HEK293 (cell line): ENCODE measurements around the gene GRAMD1B.

Experiments
- CTCF ChIA-PET: fragments of 350-600 bp; formaldehyde crosslinking; extraction: SDS; loops from one replicate; lab custom pipeline; 2021; ENCODE audit warnings: antibody characterized with exemption; lab: Yijun Ruan, JAX
- POLR2A ChIA-PET: fragments of 300-600 bp; formaldehyde crosslinking; extraction: SDS; loops from one replicate; lab custom pipeline; 2020; ENCODE audit warnings: antibody characterized with exemption, inconsistent platforms; lab: Yijun Ruan, JAX
- H3K27ac ChIP-seq: fragments of 200-500 bp; sonication (Bioruptor generic); 2 replicates; pipeline ENCODE4 v1.5.1; 2014; ENCODE audit warnings: low read depth, low read length, control low read depth, inconsistent platforms; ENCODE audit errors: extremely low read depth
- H3K36me3 ChIP-seq, 2 experiments: fragments of 200-500 bp in 1 of 2; sonication (Bioruptor generic) in 1 of 2; 1 replicate in 1 of 2; 2 replicates in 1 of 2; pipeline ENCODE4 v1.5.1; 2014 to 2017; ENCODE audit warnings: inconsistent platforms in 2 of 2, low read length in 2 of 2; ENCODE audit not compliant: control insufficient read depth in 2 of 2, insufficient read depth in 1 of 2
- H3K4me1 ChIP-seq: fragments of 200-500 bp; sonication (Bioruptor generic); 2 replicates; pipeline ENCODE4 v1.5.1; 2014; ENCODE audit warnings: mild to moderate bottlenecking, low read length, inconsistent platforms; ENCODE audit not compliant: control insufficient read depth, insufficient read depth
- H3K4me3 ChIP-seq: 2 replicates; pipeline ENCODE4 v1.5.1; 2011; ENCODE audit warnings: low read depth, mild to moderate bottlenecking, control low read depth, low read length, moderate library complexity
- H3K9me3 ChIP-seq: fragments of 200-500 bp; sonication (Bioruptor generic); 2 replicates; pipeline ENCODE4 v1.5.1; 2014; ENCODE audit warnings: low read depth, low read length, inconsistent platforms; ENCODE audit not compliant: control insufficient read depth, insufficient read depth
- ZNF114 ChIP-seq: fragments of 450-650 bp; formaldehyde crosslinking; IDR thresholded peaks from 2 replicates; pipeline ENCODE4 v1.5.0; 2017; ENCODE audit warnings: missing biosample characterization, missing genetic modification characterization
- ZNF133 ChIP-seq: fragments of 450-650 bp; formaldehyde crosslinking; IDR thresholded peaks from 2 replicates; pipeline ENCODE4 v1.5.1; 2016; ENCODE audit warnings: missing biosample characterization, missing genetic modification characterization
- ZNF214 ChIP-seq: fragments of 450-650 bp; formaldehyde crosslinking; IDR thresholded peaks from 2 replicates; pipeline ENCODE4 v1.5.1; 2017; ENCODE audit warnings: missing biosample characterization, mild to moderate bottlenecking, missing genetic modification characterization, borderline replicate concordance
- ZNF266 ChIP-seq: fragments of 450-650 bp; formaldehyde crosslinking; IDR thresholded peaks from 2 replicates; pipeline ENCODE4 v1.5.1; 2016; ENCODE audit warnings: missing biosample characterization, missing genetic modification characterization, low read depth
- ZNF324 ChIP-seq: fragments of 450-650 bp; formaldehyde crosslinking; IDR thresholded peaks from 2 replicates; pipeline ENCODE4 v1.5.1; 2016; ENCODE audit warnings: missing biosample characterization, missing genetic modification characterization
- ZNF514 ChIP-seq: fragments of 450-650 bp; formaldehyde crosslinking; IDR thresholded peaks from 2 replicates; pipeline ENCODE4 v1.5.1; 2016; ENCODE audit warnings: missing biosample characterization, missing genetic modification characterization
- ZNF521 ChIP-seq: fragments of 450-650 bp; formaldehyde crosslinking; IDR thresholded peaks from 2 replicates; pipeline ENCODE4 v1.5.1; 2017; ENCODE audit warnings: missing biosample characterization, mild to moderate bottlenecking, missing genetic modification characterization
- ZNF555 ChIP-seq: fragments of 450-650 bp; formaldehyde crosslinking; conservative IDR thresholded peaks from 2 replicates; pipeline ENCODE4 v1.5.1; 2017; ENCODE audit warnings: missing biosample characterization, mild to moderate bottlenecking, missing genetic modification characterization, inconsistent platforms
- ZNF707 ChIP-seq: fragments of 450-650 bp; formaldehyde crosslinking; IDR thresholded peaks from 2 replicates; pipeline ENCODE4 v1.5.1; 2016; ENCODE audit warnings: missing biosample characterization, missing genetic modification characterization
- ZSCAN16 ChIP-seq: fragments of 450-650 bp; formaldehyde crosslinking; IDR thresholded peaks from 2 replicates; pipeline ENCODE4 v1.5.1; 2016; ENCODE audit warnings: missing biosample characterization, missing genetic modification characterization
- TF ChIP-seq, protein P1 (sequence below): fragments of 450-650 bp; formaldehyde crosslinking; conservative IDR thresholded peaks from 2 replicates; pipeline ENCODE4 v1.5.1; 2016; ENCODE audit warnings: low read depth, missing biosample characterization, missing genetic modification characterization
- TF ChIP-seq, protein P2 (sequence below): fragments of 450-650 bp; formaldehyde crosslinking; IDR thresholded peaks from 2 replicates; pipeline ENCODE4 v1.5.1; 2016; ENCODE audit warnings: missing biosample characterization, missing genetic modification characterization
- TF ChIP-seq, protein P3 (sequence below): fragments of 450-650 bp; formaldehyde crosslinking; conservative IDR thresholded peaks from 2 replicates; pipeline ENCODE4 v1.5.1; 2016; ENCODE audit warnings: low read depth, missing biosample characterization, missing genetic modification characterization
- TF ChIP-seq, protein P4 (sequence below): fragments of 450-650 bp; formaldehyde crosslinking; IDR thresholded peaks from 2 replicates; pipeline ENCODE4 v1.5.1; 2016; ENCODE audit warnings: missing biosample characterization, missing genetic modification characterization

Gene GRAMD1B

DNA sequence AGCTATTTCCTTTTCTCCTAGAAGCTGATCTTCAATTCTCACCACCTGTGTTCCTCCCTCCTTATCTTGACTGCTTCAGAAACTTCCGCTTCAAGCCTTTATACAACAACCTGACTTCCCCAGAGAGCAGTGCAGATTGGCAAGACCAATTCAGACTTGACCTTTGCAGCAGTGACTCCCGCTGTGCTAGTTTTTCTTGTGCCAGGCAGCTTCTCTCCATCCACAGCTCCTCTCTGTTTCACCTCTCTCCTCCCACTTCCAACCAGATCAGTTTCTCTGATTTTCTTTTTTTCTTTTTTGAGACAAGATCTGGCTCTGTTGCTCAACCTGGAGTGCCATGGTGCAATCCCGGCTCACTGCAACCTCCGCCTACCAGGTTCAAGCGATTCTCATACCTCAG, 74.3 kb downstream of the GRAMD1B start:
- no peak for TF ChIP-seq ZNF521 (tag by site-specific recombination)
- TF ChIP-seq, protein P1, sequence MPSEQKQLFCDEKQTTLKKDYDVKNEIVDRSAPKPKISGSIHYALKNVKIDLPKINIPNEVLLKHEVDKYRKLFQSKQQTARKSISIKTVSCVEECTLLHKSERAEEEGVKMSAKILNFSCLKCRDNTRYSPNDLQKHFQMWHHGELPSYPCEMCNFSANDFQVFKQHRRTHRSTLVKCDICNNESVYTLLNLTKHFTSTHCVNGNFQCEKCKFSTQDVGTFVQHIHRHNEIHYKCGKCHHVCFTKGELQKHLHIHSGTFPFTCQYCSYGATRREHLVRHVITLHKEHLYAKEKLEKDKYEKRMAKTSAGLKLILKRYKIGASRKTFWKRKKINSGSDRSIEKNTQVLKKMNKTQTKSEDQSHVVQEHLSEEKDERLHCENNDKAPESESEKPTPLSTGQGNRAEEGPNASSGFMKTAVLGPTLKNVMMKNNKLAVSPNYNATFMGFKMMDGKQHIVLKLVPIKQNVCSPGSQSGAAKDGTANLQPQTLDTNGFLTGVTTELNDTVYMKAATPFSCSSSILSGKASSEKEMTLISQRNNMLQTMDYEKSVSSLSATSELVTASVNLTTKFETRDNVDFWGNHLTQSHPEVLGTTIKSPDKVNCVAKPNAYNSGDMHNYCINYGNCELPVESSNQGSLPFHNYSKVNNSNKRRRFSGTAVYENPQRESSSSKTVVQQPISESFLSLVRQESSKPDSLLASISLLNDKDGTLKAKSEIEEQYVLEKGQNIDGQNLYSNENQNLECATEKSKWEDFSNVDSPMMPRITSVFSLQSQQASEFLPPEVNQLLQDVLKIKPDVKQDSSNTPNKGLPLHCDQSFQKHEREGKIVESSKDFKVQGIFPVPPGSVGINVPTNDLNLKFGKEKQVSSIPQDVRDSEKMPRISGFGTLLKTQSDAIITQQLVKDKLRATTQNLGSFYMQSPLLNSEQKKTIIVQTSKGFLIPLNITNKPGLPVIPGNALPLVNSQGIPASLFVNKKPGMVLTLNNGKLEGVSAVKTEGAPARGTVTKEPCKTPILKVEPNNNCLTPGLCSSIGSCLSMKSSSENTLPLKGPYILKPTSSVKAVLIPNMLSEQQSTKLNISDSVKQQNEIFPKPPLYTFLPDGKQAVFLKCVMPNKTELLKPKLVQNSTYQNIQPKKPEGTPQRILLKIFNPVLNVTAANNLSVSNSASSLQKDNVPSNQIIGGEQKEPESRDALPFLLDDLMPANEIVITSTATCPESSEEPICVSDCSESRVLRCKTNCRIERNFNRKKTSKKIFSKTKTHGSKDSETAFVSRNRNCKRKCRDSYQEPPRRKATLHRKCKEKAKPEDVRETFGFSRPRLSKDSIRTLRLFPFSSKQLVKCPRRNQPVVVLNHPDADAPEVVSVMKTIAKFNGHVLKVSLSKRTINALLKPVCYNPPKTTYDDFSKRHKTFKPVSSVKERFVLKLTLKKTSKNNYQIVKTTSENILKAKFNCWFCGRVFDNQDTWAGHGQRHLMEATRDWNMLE: no peak
- TF ChIP-seq, protein P2, sequence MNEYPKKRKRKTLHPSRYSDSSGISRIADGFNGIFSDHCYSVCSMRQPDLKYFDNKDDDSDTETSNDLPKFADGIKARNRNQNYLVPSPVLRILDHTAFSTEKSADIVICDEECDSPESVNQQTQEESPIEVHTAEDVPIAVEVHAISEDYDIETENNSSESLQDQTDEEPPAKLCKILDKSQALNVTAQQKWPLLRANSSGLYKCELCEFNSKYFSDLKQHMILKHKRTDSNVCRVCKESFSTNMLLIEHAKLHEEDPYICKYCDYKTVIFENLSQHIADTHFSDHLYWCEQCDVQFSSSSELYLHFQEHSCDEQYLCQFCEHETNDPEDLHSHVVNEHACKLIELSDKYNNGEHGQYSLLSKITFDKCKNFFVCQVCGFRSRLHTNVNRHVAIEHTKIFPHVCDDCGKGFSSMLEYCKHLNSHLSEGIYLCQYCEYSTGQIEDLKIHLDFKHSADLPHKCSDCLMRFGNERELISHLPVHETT (tag by site-specific recombination): no peak
- TF ChIP-seq ZNF114: no peak
- TF ChIP-seq ZNF266 (tag by site-specific recombination): no peak
- TF ChIP-seq, protein P3, sequence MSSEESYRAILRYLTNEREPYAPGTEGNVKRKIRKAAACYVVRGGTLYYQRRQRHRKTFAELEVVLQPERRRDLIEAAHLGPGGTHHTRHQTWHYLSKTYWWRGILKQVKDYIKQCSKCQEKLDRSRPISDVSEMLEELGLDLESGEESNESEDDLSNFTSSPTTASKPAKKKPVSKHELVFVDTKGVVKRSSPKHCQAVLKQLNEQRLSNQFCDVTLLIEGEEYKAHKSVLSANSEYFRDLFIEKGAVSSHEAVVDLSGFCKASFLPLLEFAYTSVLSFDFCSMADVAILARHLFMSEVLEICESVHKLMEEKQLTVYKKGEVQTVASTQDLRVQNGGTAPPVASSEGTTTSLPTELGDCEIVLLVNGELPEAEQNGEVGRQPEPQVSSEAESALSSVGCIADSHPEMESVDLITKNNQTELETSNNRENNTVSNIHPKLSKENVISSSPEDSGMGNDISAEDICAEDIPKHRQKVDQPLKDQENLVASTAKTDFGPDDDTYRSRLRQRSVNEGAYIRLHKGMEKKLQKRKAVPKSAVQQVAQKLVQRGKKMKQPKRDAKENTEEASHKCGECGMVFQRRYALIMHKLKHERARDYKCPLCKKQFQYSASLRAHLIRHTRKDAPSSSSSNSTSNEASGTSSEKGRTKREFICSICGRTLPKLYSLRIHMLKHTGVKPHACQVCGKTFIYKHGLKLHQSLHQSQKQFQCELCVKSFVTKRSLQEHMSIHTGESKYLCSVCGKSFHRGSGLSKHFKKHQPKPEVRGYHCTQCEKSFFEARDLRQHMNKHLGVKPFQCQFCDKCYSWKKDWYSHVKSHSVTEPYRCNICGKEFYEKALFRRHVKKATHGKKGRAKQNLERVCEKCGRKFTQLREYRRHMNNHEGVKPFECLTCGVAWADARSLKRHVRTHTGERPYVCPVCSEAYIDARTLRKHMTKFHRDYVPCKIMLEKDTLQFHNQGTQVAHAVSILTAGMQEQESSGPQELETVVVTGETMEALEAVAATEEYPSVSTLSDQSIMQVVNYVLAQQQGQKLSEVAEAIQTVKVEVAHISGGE (tag by site-specific recombination): no peak
- no peak for TF ChIP-seq ZNF214 (tag by site-specific recombination)
- TF ChIP-seq, protein P4, sequence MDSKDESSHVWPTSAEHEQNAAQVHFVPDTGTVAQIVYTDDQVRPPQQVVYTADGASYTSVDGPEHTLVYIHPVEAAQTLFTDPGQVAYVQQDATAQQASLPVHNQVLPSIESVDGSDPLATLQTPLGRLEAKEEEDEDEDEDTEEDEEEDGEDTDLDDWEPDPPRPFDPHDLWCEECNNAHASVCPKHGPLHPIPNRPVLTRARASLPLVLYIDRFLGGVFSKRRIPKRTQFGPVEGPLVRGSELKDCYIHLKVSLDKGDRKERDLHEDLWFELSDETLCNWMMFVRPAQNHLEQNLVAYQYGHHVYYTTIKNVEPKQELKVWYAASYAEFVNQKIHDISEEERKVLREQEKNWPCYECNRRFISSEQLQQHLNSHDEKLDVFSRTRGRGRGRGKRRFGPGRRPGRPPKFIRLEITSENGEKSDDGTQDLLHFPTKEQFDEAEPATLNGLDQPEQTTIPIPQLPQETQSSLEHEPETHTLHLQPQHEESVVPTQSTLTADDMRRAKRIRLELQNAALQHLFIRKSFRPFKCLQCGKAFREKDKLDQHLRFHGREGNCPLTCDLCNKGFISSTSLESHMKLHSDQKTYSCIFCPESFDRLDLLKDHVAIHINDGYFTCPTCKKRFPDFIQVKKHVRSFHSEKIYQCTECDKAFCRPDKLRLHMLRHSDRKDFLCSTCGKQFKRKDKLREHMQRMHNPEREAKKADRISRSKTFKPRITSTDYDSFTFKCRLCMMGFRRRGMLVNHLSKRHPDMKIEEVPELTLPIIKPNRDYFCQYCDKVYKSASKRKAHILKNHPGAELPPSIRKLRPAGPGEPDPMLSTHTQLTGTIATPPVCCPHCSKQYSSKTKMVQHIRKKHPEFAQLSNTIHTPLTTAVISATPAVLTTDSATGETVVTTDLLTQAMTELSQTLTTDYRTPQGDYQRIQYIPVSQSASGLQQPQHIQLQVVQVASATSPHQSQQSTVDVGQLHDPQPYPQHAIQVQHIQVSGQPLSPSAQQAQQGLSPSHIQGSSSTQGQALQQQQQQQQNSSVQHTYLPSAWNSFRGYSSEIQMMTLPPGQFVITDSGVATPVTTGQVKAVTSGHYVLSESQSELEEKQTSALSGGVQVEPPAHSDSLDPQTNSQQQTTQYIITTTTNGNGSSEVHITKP (tag by site-specific recombination): no peak
- TF ChIP-seq ZNF707 (tag by site-specific recombination): no peak
- no peak for TF ChIP-seq ZNF133 (tag by site-specific recombination)
- no peak for TF ChIP-seq ZNF324 (tag by site-specific recombination)
- TF ChIP-seq ZSCAN16: no peak
- TF ChIP-seq ZNF514 (tag by site-specific recombination): no peak
- no peak for TF ChIP-seq ZNF555 (tag by site-specific recombination)
- CTCF ChIA-PET: interaction anchor here (1.2 kb wide), 1 partner anchor 14 kb away, joined by 3 read pairs; no protein-coding TSS in a partner anchor
- Histone ChIP-seq H3K4me1 (no peaks in the 10 kb centered on the region), H3K4me3 (no peak overlapping the region), H3K9me3 (no peaks in the 10 kb centered on the region), H3K36me3 (no peaks in the 10 kb centered on the region), H3K27ac (no peak overlapping the region)
- POLR2A ChIA-PET: no interaction called here
